Brain microvascular endothelial cell (primary cell): ENCODE data around the gene NMRAL1.

Experiments used
- DNase-seq: peaks from one replicate; pipeline ENCODE4 v3.0.0-alpha.2; 2020
- H3K27ac ChIP-seq: fragments of 250-450 bp; sonication (Bioruptor Pico); 2 replicates; pipeline ENCODE4 v1.5.1; 2020; ENCODE audit warnings: mild to moderate bottlenecking, moderate library complexity
- H3K27me3 ChIP-seq: fragments of 250-450 bp; sonication (Bioruptor Pico); replicated peaks from 2 replicates; pipeline ENCODE4 v1.5.1; 2020; ENCODE audit warnings: mild to moderate bottlenecking
- H3K36me3 ChIP-seq: fragments of 250-450 bp; sonication (Bioruptor Pico); replicated peaks from 2 replicates; pipeline ENCODE4 v1.5.1; 2020; ENCODE audit warnings: mild to moderate bottlenecking
- H3K4me3 ChIP-seq: 2 replicates; pipeline ENCODE4 v1.5.1; 2011; ENCODE audit warnings: low read depth, mild to moderate bottlenecking, control low read depth, low read length, moderate library complexity
- in situ Hi-C: cut with HindIII; loops from 2 replicates; pipeline ENCODE4 v1.10.0; 2017; ENCODE audit warnings: low sequenced_read_pairs, low pct_ligation_motif_present
- TF ChIP-seq, protein P1 (sequence below): IDR thresholded peaks from 2 replicates; pipeline ENCODE4 v1.5.1; 2011; ENCODE audit warnings: low read depth, mild to moderate bottlenecking, moderate library complexity, low read length, control low read depth, inconsistent platforms; ENCODE audit errors: missing control alignments

NMRAL1 gene

DNA sequence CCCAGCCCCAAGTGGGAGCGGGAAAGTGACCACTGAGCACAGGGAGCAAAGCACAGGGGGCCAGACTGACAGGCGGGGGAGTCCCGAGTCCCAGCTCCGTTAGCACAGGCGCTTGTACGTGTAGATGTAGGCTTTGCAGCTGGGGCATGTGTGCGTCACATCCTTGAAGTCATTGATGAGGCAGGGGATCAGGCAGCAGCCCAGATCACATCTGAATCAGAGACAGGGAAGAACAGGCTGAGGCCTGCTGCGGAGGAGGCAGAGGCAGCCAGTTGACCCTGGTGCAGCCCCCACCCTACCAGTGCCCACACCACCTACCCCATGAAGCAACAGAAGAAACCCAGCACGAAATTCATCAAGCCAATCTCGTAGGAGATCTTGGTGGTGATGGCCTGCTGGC, 38.0 kb upstream of the NMRAL1 start:
- TF ChIP-seq, protein P1, sequence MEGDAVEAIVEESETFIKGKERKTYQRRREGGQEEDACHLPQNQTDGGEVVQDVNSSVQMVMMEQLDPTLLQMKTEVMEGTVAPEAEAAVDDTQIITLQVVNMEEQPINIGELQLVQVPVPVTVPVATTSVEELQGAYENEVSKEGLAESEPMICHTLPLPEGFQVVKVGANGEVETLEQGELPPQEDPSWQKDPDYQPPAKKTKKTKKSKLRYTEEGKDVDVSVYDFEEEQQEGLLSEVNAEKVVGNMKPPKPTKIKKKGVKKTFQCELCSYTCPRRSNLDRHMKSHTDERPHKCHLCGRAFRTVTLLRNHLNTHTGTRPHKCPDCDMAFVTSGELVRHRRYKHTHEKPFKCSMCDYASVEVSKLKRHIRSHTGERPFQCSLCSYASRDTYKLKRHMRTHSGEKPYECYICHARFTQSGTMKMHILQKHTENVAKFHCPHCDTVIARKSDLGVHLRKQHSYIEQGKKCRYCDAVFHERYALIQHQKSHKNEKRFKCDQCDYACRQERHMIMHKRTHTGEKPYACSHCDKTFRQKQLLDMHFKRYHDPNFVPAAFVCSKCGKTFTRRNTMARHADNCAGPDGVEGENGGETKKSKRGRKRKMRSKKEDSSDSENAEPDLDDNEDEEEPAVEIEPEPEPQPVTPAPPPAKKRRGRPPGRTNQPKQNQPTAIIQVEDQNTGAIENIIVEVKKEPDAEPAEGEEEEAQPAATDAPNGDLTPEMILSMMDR = no peak
- peaks cover 59% of the 10 kb centered on the region for H3K36me3 ChIP-seq
- in situ Hi-C loops = no loop called here

DNA sequence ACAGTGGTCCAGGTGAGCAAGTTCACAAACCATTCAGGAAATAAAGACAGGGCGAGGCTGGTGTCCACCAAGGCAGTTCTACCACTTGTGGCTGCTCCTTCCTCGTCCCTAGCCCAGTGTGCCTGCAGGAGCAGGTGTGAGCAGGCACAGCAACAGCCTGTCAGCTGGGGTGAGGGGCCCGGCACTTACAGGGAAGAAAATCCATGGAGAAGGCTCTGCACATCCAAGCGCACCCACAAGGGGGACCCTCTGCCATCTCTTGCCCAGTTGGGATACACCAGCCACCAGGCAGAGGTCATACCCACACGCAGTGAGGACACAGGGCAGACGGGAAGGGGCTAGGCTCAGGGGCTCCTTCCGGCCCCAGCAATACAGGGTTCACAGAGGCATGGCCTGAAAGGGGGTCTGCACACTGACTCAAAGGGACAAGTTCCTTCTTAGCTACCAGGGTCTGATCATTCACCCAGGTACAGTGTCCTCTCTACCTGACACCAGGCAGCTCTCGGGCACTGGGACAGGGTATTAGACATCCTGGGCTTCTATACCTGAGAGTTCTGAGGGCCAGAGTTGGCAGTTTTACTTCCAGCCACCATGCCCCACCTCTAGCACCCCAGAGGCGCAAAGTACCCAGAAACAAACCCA, 37.1 kb upstream of the NMRAL1 start:
- TF ChIP-seq, protein P1 = peak; percentile 77
- Histone ChIP-seq H3K27ac (no peak overlapping the region), H3K27me3 (no peaks in the 10 kb centered on the region), H3K36me3 (peaks cover 68% of the 10 kb centered on the region), H3K4me3 (no peak overlapping the region)
- in situ Hi-C loops = no loop called here
- DNase-seq = peak; percentile 36

More for the DNA sequence above, 38.0 kb upstream of the NMRAL1 start:
- no peak for DNase-seq
- Histone ChIP-seq H3K27me3 (no peaks in the 10 kb centered on the region), H3K4me3 (no peak overlapping the region), H3K27ac (no peak overlapping the region)

DNA sequence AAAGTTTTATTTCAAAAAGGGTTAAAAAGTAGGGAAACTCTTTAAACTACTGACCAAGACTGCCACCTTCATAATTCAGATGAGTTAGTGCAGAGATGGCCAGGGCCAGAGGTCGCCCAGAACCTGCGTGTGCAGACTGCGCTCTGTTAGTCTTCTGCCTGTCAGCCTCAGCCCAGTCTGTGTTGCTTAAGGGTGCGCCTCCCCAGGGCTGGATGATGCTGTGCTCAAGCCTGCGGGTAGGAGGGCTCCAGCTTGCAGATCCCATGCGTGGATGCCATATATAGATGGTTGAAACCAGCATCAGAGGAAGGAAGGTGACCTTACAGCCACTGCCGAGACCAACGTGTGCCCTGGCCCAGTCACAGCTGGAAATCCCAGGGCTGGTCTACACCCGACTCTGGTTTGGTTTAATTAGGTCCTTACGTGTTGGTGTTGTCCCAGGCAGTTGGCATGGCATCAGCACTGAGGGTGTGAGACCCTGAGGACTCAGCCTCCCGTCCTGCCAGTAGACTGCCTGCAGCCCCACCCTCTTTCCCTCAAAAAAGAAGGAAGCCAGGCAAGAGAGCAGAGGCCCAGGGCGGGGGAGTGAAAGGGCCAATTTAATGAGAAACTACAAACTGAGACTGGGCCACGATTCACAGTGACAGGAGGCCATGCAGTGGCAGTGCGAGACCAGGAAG, 36.5 kb upstream of the NMRAL1 start:
- Histone ChIP-seq H3K4me3 (no peak overlapping the region), H3K27ac (no peak overlapping the region), H3K27me3 (no peaks in the 10 kb centered on the region), H3K36me3 (peaks cover 73% of the 10 kb centered on the region)
- DNase-seq = no peak
- TF ChIP-seq, protein P1 = no peak
- in situ Hi-C loops = no loop called here

DNA sequence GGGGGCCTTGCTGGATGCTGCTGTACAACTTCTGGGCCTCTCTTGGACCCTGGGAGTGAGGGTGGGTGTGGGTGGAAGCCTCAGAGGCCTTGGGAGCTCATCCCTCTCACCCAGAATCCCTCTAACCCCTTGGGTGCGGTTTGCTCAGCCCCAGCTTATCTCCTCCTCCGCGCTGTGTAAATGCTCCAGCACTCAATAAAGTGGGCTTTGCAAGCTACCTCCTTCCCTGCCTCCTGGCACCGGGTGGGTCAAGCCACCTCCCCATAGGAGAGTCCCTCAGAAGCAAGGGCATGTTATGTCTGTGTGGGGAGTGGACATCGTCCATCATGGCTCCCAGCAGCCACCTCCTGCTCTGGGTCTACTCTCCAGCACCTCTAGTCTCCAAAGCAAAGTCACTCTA, 35.7 kb upstream of the NMRAL1 start:
- no peak overlapping the region for H3K27ac ChIP-seq
- H3K4me3 ChIP-seq = no peak overlapping the region
- in situ Hi-C loops = no loop called here
- TF ChIP-seq, protein P1 = no peak
- DNase-seq = no peak
- H3K27me3 ChIP-seq = no peaks in the 10 kb centered on the region
- H3K36me3 ChIP-seq = peaks cover 77% of the 10 kb centered on the region

- TF ChIP-seq, protein P1 = no peak
- in situ Hi-C loops = no loop called here
- Histone ChIP-seq H3K36me3 (peaks cover 77% of the 10 kb centered on the region), H3K27ac (no peak overlapping the region), H3K27me3 (no peaks in the 10 kb centered on the region), H3K4me3 (no peak overlapping the region)
- DNase-seq = no peak
These were observed 35.0 kb upstream of the NMRAL1 start for GRCh38 chr16:4509420-4509819.

GRCh38 chr16:4508806-4509205, 34.4 kb upstream of the NMRAL1 start:
- TF ChIP-seq, protein P1 = no peak
- Histone ChIP-seq H3K4me3 (no peak overlapping the region), H3K27ac (no peak overlapping the region), H3K27me3 (no peaks in the 10 kb centered on the region), H3K36me3 (peaks cover 72% of the 10 kb centered on the region)
- no peak for DNase-seq
- in situ Hi-C loops = no loop called here
